Fibroblast of peridontal ligament (primary cell): ENCODE measurements around the gene STUM.
A peak's percentile ranks its signal among the peaks of the same experiment; 100 is the strongest.
"Not testable (repeated sequence)": the region's sequence is repeated elsewhere in the genome, so short reads cannot be mapped to it uniquely, and the experiment has no call there.

ENCODE experiments used
- DNase-seq: peaks from one replicate; pipeline ENCODE4 v3.0.0-alpha.2; 2010; ENCODE audit errors: extremely low read depth

The STUM gene, protein sequence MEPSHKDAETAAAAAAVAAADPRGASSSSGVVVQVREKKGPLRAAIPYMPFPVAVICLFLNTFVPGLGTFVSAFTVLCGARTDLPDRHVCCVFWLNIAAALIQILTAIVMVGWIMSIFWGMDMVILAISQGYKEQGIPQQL

DNA sequence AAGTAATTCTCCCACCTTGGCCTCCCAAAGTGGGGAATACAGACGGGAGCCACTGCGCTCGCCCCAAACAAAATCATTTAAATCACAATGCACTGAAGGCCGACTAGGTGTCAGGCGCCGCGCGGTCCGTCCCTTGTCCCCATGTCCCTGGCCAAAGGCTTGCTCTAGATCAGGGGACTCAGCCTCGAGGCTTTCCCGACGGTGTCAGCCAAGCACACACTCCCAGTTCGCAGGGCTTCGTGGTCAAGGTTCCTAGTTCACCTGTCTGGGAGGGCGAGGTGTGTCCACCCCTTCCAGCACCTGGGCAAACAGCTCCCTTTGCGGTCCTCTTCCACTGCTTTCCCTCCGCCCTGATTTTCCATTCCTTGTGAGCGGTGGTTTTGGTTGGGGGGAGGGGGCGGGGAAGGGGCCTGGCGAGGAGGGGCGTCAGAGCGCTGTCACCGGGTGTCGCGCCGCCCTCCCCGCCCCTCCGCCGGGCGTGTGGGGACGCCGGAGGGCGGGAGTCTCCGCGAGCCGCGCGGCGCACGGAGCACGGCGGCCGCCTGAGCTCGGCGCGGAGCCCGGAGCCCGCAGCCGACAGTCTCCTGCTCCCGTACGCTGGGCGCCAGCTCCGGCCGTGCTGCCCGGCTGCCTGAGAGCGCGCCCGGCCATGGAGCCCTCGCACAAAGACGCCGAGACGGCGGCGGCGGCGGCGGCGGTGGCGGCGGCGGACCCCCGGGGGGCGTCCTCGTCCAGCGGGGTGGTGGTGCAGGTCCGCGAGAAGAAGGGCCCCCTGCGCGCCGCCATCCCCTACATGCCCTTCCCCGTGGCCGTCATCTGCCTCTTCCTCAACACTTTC, at the start of gene STUM:
Gene STUM (plus strand): TSS at position 509 of the 838 bp plus-strand sequence. CDS start 141 bp downstream, at position 650.
- DNase-seq = no peak

DNA sequence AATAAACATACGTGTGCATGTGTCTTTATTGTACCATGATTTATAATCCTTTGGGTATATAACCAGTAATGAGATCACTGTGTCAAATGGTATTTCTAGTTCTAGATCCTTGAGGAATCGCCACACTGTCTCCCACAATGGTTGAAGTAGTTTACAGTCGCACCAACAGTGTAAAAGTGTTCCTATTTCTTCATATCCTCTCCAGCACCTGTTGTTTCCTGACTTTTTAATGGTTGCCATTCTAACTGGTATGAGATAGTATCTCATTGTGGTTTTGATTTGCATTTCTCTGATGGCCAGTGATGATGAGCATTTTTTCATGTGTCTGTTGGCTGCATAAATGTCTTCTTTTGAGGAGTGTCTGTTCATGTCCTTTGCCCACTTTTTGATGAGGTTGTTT, 48.9 kb upstream of the STUM start:
- DNase-seq = not testable (repeated sequence)

DNA sequence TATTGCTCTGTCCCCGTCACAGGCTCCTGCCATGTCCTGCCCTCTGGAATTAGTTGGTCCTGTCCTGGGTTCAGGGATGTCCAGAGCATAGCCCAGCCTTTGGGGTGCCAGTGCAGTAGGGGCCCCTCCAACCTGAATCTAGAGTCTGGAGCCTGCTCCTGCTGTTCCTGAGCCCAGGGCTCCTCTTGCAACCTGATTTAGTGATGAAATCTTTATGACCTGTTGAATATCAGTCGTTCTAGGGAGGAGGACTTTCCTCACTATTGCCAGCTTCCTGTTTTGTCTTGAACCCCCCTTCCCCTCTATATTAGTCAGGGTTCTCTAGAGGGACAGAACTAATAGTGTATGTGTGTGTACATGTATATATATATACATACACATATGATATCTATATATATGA, 42.5 kb upstream of the STUM start:
- no peak for DNase-seq

DNA sequence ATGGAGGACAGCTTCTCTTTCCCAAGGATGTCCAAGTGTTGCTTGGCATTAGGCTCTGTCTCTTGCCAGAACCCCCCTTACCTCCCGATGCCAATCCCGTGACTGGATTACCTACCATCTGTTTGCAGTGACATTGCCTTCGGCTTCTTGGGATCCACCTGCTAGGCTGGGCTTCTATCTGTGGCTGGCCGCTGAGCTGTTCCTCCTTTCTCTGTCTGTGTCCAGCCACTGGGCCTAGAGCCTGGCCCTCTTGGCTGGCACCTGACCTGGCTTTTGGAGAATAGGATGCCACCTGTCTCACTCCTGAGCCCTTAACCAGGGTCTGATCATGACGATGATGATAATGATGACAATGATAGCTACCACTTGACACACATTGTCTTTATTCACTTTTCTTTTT, 41.6 kb upstream of the STUM start:
- no peak for DNase-seq

DNA sequence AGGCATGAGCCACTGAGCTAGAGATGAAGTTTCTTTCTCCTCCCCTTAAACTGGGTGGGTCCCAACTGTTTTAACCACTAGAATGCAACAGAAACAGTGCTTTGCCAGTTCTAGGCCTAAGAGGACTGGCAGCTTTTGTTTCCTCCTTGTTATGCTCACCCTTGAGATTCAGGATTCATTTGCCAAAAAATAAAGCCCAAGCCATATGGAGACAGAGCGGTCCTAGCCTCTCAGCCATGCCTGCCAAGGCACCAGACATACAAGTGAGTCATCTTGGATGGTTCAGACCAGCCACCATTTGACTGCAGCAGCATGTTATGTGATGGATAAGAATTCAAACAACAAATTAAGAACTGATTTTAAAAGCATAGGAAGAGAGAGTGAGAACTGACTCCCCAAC, 38.1 kb upstream of the STUM start:
- peak; percentile 31 for DNase-seq

DNA sequence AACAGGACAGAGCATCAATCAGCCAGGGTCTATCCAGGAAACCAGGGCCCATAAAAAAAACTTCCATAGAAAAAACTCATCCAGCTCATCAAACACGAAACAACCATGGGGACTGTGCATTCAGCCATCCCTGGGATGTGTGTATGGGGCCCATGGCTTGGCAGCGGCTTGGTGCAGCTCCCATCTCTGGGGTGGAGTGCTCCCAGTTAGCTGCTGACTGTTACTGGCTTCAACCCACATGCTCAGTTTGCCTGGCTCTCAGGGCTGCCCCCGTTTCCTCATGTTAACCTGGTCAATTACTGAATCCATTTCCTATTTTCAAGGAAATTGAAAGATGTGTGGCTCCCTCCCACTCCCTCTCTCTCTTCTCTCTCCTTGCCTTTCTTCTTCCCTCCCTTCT, 37.3 kb upstream of the STUM start:
- DNase-seq = no peak

DNA sequence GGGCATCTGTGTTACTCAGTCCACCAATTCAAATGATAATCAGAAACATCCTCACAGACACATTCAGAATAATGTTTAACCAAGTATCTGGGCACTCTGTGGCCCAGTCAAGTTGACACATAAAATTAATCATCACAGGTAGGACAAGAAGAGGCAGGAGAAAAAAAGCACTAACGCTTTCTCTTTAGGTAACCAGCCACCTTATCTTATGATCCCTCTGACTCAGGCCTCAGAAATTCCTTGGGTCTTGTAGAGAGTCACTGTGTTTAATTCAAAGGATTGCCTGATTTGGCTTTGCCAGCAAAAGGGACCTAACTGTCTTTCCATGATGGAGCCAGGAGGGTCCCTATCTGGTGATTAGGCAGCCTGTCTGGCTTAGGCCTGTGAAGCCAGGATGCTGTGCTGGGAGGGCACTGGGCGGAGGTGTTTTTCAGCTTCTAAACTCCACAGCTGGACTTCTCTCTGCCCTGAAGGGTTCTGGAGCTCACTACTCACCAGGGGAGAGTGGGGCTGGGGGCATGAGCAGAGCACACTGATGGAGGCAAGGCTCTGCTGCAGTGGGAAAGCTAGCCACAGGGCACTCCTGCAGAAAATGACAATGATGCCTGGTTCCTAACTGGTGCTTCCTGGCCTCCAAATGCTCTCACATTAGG, 36.4 kb upstream of the STUM start:
- no peak for DNase-seq

DNA sequence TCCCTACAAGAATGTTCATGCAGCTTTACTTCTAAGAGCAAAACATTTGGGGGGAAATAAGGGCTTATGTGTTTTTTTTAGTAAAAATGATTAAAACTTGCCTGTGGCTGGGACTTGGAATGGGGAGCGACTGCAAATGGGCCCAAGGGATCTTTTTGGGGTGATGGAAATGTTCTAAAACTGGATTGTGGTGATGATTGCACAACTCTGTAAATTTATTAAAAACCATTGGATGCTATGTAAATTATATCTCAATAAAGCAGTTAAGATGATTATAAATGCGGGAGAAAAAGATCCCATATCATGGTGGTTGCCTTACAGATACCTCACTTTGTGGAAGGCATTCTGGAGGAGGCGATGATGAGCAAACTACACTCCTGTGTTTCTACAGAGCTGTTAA, 30.2 kb upstream of the STUM start:
- DNase-seq = no peak

DNA sequence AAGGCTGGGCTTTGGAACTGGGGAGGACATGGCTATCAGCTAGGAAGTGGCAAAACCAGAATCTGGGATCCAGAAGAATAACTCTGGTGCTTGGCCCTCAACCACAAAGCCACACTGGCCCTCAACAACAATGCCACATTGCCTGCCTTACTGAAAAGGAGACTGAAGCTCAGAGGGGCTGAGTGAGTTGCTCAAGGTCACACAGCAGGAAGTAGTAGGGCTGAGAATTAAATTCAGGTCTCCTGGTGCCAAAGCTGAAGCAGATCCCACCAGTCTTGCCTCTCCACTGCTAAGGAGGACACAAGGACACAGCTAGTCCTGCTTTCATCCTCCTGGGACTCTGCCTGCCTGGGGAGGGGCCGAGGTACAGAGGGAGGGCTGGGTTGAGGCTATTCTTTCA, 29.4 kb upstream of the STUM start:
- no peak for DNase-seq

DNA sequence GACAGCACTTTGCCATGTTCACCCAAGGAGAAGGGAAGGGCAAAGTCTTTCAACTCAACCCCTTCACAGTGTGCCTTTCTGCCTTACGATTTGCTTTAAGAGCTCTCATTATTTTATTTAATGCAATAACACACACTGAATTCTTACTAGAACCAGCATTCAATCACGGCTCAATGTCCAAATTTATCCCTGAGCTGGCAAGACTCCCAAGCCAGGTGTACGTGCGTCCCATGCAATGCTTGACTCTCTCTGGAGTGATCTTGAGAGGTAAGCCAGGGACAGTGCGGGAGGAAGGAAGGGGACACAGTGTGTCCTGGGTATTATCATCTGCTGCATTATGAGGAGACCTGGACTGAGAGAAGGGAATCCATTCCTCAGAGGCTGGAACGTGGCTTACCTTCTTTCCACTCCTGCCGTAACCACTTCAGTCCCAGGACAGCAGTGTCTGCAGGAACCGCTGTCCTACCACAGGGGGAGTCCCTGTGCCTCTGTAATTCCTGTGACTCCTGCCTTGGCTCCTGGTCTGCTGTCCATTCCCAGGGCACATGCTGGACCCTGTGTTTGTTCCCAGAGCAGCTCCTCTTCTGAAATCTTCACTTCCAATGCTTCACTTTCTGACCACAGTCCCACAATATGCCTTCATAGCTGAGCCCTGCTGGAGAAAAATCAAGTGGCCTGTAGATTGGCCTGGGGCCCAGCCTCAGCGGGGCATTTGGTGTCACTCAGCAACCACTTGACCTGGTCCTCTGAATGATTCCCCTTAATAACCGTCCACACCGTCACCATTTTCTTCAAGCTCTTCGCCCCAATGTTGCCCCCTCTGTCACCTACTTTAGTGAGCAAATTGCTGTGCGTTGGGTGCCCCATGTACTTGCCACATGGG, 28.6 kb upstream of the STUM start:
- DNase-seq = no peak

DNA sequence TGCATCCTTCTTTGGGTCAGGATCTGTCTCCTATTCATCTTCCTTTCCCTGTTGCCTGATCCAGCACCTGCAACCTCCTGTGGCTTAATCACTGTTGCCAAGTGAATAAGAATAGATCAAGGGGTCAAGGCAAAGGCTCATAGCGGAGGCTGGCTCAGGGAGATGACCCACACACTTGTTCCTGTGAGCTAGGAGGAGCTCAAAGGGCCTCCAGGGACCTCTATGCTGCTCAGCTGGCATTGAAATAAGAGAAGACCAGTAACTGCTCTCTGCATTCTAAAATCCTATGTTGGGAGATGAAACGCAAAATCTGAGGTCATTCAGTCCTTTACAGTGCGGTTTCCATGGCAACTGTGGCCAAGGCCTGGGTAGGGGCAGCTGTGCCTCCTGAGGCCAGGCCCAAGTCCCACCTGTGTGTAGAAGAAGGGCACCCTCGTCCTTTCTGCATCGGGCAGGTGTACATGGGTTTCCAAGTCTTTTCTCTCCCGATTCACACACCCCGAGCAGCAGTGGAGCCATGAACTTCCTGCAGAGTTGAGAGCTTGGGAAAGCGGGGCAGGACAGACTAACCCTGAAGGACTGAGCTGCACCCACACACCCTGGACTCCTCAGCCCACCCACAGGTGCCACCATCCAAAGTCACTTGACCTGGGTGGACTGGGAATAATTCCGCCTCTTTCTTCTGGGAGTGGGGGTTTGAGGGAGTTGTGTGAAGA, 27.8 kb upstream of the STUM start:
- no peak for DNase-seq

DNA sequence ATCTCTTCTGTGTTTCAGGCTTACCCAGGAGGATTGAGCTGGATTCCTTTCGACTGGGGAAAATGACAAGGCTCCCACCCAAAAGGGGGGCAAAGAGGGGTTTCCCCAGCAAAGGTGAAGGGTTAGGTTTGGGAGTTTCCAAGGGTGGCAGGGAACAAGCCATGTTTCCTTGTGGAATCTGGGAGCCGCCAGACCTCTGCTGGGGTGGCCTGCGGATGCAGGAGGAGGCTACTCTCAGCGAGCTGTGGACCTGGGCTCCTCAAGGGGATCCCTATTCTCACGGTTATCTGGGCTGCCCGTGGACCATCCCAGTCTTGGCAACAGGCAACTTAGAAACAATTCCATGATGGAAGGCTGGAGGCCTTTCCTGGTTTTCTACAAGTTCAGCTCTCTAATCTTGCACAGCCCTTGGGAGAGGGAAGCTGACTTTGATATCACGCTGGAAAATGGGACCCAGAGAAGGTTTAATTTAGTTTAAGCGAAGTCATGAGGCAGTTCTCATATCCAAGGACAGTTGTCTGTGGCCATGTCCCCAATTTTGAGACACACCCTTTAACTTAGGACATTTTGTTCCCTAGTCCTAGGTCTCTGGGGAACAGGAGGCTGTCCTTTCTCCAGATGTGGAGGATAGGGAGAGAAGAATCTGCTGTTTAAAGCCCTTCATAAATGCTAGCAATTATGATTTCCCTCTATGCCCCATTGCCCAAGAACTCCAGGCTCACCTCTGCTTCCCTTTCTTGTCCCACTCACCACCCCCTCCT, 24.7 kb upstream of the STUM start:
- DNase-seq = no peak

DNA sequence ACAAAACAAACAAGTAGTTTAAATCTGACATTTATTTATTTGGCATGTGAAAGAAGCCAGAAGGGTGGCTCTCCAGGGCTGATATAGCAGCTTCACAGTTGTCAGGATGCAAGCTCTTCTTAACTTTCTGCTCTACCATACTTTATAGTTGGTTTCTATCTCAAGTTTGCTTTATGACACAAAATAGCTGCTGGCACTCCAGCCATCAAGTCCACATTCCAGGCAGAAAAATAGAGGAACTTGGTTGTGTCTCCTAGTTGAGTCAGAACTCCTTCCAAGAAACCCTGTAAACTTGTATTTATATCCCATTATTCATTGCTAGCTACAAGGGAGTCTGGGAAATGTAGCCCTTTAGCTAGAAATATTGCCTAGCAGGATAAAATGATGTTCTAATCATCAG, 24.0 kb upstream of the STUM start:
- DNase-seq = no peak

DNA sequence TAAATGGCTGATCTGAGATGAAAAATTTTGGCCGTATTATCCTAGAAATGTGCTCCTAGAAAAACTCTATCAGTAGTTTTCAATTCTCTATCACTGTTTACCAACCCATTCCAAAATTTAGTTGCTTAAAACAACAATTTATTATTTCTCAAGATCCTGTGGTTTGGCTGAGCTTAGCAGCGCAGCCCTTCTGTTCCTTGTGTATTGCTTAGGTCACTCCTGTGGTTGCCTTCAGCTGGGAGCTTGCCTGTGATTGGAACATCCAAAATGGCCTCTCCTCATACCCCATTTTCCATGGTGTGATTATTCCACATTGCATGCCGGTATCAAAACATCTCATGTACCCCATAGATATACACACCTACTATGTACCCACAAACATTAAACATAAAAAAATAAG, 22.8 kb upstream of the STUM start:
- DNase-seq = peak; percentile 78

DNA sequence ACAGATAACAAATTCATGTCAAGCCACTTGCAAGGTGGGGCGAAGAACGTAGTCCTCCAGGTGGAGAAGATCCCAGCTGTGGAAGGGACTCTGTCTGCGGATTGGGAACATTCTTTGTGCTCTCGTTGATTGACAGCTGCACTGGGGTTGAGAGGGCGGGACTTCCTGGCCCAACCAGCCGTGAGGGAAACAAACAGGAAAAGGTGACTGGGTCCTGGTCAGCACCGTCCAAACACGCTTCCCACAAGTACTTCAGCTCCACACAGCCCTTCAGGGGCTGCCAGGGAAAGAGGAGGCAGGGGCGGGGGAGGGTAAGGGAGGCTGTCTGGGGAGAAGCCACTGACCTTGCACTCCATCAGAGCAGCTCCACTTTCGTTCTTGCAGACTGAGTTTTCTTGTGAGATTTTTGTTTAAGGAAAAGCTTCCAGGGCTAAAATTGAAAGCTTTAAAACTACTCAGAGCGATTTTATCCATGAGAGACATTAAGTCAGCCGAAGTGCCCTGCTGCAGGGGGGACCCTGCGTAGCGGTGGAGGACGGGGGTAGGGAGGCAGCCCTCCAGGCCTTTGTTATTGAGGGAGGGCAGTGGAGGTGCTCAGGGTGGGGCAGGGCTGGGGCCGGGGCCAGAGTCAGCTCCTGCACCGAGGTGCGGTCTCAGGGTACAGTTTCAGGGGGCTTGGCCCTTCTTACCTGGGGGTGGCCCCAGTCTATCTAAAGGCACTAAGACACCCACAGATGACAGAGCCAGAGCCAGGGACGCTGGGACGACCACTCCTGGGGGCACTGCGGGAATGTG, 21.6 kb upstream of the STUM start:
- no peak for DNase-seq

DNA sequence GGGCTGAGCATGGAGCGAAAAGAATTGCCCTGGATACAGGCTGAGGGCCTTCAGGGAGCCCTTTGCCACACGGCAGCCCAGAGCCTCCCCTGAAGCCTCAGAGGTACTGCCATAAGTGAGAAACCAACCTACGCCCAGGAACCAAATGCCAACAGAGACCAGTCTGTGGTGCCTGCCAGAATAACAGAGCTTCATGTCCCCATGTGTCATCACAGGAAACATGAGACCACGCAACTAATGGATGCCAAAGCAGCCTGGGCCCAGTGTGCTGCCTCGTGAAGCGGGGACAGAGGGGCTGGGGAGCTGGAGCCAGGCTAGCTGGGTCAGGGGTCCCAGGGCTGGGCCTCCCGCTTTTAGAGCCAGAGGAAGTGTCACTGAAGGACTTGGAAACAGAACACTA, 18.7 kb upstream of the STUM start:
- no peak for DNase-seq

DNA sequence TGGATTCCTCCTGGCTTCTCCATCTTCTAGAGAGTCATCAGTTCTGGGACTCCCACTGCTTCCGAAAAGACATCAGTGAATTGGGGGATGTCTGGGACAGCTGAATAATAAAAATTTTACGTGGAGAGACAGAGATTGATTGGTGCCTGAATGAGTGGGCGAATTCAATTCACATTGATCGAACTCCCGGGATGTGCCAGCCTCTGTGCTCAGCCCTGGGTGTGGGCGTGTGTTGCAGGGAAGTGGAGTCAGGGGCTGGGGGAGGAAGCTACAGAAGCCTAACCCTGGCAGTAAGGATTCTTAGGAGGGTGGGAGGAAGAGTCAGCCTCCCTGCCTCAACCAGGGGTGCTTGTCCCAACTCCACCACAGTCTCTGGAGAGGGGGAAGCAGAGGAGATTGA, 18.0 kb upstream of the STUM start:
- no peak for DNase-seq

DNA sequence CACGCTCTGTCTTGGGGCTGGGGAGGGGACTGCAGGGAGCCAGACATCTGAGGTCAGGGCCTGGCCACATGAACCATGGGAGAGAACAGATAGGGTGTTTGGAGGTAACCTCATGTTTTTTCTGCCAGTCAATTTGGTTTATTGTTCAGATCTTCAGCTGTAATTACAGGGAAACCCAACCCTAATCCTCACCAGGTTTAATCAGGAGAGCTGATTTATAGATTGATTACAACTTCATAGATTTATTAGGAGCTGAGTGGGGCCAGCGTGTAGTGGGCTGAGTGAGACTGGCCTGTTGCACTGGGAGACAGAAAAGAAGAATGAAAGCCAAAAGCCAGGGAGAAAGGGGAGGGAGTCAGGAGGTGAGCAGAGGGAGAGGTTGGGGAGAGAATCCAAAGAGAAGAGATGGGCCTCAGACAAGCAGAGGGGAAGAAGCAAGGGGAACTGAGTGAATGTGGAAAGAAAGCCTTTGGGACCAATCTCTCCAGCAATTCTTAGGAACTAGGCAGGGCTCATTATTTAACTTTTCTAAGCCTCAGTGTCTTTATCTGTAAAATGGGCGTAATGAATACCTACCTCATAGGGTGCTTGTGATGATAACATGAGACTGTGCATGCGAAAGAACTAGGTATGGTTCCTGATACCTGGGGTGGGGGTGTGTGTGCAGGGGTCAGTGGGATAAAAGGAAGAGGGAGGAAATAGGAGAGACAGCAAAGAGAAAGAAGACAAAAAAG, 17.0 kb upstream of the STUM start:
- no peak for DNase-seq

DNA sequence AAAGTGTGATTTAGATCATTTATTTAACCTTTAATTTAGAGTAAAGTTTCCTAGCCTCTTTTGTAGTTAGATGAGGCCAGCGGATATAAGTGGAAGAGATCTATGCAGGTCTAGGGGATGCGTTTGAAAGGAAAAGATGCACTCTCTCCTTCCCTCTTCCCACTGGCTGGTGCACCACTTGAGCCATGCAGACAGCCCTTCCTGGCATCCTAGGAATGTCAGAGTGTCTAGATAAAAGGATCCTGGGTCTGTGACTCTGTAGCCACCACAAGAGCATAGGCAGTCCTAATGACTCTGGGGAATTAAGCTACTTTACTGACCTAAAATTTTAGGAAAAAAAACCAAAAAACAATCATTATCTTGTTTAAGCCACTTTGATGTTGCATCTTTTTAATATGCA, 16.0 kb upstream of the STUM start:
- DNase-seq = no peak
